GM21619 (cell line): ENCODE data around the gene CDK2AP2.
"Not testable (repeated sequence)": the region's sequence is repeated elsewhere in the genome, so short reads cannot be mapped to it uniquely, and the experiment has no call there.

ENCODE experiments used
- ATAC-seq: cut with Tn5 transposase; IDR thresholded peaks from one replicate; pipeline ENCODE4 v1.9.1; 2021; ENCODE audit not compliant: unreplicated experiment

The CDK2AP2 gene, protein sequence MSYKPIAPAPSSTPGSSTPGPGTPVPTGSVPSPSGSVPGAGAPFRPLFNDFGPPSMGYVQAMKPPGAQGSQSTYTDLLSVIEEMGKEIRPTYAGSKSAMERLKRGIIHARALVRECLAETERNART

DNA sequence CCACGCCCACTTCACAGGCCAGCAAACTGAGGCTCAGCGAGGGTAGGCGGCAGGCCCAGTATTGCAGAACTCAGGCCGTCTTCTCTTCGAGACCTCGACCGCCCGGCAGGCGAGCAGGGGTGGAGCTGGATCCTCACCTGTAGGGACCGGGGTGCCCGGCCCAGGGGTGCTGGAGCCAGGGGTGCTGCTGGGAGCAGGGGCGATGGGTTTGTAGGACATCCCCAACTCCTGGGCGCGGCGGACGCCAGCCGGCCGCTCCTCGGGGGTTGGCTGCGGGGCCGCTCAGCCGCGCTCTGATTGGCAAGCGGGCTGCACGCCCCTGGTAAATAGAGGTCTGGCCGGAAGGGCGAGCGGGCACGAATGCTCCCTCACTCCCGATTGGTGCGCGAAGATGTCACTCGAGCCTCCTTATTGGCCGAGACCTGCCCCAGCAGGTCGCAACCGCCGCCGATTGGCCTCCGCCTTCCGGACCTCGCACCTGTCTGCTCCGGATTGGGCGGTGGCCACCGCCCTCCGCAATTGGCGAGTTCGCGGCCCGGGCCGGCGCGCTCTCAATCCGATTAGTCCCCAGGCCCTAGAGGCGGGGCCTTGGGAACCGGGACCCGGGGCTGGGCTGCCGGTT lies at the start of gene CDK2AP2:
CDK2AP2 (minus strand) TSS at position 299 of the 622 bp plus-strand sequence; CDS start at position 219, 80 bp downstream.
- ATAC-seq: peak; percentile 59

DNA sequence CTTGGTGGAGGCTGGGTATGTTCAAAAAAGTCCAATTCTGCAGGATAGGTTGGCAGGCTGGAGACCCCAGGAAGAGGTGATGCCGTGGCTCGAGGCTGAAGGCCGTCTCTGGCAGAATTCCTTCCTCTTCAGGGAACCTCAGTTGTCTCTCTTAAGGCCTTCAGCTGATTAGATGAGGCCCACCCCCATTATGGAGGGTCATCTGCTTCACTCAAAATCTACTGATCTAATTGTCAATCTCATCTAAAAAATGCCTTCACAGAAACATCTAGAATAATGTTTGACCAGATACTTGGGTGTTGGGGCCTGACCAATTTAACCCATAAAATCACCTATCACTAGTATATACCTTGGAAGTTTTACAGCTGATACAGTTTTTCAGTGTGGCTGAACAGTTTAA lies 48.3 kb upstream of the CDK2AP2 start:
- no peak for ATAC-seq

DNA sequence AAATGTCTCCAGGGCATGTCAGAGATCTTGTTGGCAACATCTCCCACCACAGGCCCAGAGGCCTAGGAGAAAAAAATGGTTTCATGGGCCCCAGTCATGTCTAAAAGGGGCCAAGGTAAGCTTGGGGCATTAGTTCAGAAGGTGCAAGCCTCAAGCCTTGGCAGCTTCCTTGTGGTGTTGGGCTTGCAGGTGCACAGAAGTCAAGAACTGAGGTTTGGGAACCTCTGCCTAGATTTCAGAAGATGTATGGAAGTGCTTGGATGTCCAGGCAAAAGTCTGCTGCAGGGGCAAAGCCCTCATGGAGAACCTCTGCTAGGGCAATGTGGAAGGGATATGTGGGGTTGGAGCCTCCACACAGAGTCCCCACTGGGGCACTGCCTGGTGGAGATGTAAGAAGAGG lies 43.7 kb upstream of the CDK2AP2 start:
- ATAC-seq: not testable (repeated sequence)

DNA sequence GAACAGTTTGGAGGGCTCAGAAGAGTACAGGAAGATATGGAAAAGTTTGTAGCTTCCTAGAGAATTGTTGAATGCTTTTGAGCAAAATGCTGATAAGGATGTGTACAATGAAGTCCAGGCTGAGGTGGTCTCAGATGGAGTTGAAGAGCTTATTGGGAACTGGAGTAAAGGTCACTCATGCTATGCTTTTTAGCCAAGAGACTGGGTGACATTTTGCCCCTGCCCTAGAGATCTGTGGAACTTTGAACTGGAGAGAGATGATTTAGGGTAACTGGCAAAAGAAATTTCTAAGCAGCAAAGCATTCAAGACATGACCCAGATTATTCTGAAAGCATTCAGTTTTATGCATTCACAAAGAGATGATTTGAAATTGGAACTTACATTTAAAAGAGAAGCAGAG lies 43.2 kb upstream of the CDK2AP2 start:
- ATAC-seq: no peak

DNA sequence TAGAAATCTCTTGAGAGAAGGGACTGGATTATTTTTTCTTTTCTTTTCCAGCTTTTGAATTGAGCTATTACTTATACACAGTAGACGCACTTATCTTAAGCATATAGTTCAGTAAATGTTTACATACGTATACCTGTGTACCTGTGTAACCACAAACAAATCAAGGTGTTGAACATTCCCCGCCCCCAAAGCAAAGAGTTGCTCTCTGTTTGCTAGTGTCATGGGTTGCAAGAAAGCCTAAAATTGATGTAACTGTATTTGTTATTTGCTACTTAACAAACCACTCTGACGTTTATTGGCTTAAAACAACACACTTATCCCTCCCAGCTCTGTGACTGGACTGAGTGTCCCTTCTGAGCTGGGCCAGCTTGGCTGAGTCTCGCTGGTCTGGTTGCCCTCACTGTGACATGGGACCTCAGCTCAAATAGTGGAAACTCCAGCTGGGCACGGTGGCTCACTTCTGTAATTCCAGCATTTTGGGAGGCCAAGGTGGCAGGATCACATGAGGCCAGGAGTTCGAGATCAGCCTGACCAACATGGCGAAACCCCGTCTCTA lies 40.7 kb upstream of the CDK2AP2 start:
- no peak for ATAC-seq

DNA sequence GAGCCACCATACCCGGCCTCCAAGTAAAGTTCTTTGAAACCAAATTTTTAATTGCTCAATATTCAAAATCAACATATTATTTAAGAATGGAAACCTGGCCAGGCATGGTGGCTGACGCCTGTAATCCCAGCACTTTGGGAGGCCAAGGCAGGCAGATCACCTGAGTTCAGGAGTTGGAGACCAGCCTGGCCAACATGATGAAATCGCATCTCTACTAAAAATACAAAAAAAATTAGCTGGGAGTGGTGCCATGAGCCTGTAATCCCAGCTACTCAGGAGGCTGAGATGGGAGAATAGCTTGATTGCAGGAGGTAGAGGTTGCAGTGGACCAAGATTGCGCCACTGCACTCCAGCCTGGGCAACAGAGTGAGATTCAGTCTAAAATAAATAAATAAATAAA lies 40.1 kb upstream of the CDK2AP2 start:
- not testable (repeated sequence) for ATAC-seq

DNA sequence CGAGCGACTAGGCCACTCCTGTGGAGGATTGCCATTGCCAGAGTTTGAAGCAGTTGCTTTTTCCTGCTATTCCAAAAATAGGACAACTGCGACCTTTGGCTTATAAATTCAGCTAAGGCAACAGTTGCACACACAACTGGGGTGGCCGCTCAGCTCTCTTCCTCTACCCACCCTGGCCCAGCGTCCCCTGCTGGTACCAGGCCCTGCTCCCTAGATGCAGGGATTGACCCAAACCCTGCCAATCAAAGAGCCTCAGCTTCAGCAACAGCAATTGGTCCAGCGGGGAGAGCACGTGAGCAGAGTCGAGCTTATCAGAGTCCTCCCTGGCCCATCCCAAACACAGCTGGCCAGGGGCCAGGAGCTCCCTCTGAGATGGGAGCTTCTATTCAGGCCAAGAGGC lies 37.3 kb upstream of the CDK2AP2 start:
- no peak for ATAC-seq

DNA sequence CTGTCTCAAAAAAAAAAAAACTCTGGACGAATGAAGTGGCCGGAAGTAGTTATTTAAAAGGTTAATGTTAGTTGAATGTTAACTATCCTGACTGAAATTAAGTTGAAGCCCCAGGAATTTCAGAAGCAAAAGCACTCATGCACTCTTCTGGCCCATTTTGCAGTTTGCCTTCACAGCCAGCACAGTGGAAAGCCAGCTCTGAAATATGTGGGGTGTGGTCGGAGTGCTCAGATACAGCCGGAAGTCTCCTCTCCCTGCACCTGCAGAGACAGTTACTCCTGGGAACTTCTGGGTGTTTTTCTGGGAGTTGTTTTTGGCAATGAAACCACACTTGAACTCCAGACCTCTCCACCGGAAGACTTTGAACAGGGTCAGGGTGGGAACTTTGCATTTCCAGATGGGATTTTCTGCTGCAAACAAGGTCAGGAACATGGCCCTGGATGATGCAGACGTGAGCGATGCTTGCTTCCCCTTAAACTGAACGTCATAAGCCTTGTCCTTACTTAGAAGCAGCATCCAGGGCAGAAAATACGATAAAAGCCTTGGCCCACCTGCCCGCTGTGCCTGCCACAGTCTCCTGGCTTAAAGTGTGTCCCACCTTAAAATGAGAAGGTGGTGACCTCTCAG lies 36.8 kb upstream of the CDK2AP2 start:
- ATAC-seq: no peak

DNA sequence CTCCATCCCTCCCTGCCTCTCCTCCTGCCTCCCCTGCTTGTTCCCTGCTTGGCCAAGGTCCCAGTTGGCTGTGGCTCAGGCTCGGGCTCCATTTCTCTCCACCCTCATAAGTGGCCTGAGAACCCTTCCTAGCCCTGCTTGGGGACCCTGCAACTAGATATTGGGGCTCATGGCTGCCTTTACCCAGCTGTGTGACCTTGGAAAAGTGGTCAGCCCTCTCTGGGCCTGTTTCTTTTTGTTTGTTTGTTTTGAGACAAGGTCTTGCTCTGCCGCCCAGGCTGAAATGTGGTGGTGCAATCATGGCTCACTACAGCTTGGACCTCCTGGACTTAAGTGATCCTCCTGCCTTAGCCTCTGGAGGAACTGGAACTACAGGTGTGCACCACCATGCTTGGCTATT lies 35.6 kb upstream of the CDK2AP2 start:
- no peak for ATAC-seq

DNA sequence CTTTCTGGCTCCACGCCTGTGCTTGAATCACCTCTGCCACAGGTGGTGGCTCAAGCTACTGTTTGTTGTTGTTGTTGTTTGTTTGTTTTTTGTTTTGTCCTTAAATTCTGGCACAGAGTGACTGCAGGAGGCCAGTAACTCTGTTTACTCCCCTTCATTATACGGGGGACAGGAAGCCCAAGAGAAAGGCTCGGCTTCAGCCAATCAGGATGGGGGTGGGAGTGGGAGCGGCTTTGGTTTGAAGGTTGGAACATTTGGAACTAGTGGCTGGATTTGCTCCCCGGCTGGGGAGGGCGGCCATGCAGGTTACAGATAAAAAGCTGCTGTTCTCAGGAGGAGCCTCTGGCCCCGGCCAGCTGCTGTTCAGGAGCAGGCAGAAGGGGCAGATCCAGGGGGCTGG lies 35.0 kb upstream of the CDK2AP2 start:
- ATAC-seq: no peak

DNA sequence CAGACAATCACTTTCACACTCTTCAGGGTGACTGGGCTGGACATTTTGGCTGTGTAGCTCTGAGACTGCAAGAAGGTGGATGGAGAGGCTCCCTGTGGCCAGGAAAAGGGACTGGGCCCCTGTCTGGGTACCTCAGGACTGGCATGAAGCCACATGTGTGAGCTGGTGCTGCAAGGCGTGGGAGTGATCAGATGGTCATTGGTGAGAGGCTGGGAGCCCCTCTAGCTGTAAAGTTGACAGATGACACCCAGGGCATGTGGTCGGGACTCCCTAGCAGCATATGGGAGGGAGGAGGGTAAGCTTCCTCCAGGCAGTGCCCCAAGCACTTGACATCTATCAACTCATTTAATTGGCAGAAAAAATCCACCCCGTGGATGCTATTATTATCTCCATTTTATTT lies 34.2 kb upstream of the CDK2AP2 start:
- ATAC-seq: no peak

DNA sequence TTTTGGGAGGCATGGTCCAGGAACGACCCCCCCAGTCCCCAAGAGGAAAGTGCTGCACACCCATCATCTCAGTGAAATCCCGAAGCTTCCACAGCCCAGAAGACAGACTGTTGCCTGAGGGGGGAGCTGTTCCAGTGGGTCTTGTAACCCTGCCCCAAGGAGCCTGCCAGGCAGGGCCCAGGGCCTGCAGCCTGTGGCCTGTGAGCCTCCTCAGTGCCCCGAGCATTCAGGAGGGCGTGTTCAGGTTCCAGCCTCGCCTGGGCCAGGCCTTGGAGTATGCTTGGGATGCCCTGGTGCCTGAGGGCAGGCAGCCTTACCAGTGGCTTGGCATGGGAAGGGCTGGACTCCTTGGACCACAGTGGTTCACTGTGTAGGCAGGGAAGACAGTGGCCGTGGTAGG lies 33.2 kb upstream of the CDK2AP2 start:
- no peak for ATAC-seq

DNA sequence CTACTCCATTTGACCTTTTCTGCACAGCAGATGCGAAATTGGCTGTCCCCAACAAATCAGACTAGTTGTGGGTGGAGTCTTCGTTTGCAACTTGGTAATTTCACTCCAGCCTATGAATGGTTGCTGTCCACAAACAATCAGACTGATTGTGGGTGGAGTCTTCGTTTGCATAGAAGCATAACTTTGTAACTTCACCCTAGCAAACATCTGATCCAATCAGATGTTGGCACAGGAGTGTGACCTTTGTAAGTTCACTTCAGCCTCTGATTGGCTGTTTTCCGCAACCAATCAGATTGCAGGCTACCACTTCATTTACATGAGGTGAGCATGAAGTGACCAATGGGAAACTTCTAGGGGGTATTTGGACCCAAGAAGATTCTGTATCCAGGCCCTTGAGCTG lies 31.6 kb upstream of the CDK2AP2 start:
- ATAC-seq: no peak

DNA sequence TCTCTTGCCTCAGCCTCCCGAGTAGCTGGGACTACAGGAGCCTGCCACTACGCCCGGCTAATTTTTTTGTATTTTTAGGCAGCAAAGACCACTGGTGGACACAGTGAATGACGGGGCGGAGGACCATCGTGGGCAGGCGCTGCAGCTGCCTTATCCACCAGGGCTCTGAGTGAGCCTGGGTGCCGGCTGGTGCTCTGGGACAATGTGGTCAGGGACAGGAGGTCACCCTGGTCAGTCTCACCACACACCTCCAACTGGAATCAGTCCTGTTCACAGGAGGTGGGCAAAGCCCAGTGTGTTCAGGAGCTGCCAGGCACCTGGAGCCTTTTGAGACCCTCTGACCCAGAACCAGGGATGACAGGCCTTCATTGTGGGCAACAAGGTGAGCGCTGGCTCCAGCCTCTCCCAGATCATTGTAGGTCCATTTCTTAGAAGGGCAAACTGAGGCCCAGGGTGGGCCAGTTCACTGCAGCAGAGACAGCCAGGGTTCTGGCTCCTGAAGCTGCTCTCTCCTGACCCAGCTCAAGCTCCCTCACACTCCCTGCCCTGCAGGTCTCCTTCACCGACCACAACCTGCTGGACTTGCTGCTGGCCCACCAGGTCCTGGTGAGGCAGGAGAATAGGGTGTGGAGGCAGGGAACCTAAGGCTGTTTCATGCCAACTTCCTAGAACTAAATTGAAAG lies 31.0 kb upstream of the CDK2AP2 start:
- no peak for ATAC-seq

DNA sequence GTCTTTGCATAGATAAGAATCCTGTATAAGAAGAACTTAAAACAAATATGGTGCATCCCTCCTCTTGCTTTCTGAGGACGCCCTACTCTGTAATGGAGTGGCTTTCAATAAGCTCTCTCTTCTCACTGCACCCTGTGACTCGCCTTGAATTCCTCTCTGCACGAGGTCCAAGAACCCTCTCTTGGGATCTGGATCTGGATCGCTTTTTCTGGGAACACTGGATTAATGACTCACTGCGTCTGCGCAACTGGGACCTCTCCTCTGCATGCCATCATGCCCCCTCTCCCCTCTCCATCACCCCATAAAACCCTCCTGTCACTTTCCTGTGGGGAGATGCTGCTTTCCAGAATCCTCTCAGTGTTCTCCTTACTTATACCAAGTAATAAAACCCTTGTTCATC lies 30.3 kb upstream of the CDK2AP2 start:
- no peak for ATAC-seq

DNA sequence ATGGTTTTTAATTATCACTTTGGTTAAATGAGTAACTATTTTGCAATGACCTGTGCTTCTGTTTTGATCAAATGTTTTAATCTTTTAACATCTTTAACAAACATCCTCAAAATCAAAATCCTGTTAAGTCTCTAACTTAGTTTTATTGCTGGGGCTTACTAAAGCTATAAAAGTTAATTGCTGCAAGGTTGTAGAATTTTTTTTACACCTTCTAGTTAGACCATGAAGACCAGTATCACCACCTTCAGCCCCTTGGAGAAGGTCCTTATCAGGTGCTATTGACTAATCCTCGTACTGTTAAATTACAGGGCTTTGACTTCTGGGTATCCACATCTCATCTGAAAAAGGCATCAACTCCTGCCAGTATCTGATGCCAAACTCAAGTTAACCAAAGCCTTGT lies 27.6 kb upstream of the CDK2AP2 start:
- no peak for ATAC-seq

DNA sequence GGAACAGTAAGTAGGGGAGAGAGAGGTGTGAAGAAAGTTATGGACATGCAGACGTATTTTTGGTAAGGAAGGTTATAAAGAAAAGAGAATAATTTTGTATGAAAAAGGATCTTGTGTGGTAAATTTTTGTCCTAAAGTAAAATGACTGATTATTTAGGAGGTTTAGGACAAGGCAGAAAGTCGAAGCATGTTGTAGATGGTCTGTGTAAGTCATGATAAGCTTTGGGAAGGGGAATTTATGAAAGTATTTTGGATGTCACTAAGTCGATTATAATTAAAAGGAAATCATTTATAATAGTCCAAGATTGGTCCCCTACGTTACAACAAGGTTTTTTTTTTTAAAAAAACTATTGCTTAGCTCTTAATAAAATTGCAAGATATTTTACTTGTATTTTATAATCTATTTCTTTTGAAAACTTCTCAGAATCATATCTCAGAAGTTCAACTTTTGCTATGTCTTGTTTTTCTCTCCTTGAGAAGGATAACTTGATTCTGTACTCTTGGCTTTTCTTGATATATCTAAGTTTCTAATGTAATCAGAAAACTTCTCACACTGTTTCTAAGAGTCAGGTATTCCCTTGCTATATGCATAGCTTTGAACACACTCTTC lies 26.2 kb upstream of the CDK2AP2 start:
- no peak for ATAC-seq

DNA sequence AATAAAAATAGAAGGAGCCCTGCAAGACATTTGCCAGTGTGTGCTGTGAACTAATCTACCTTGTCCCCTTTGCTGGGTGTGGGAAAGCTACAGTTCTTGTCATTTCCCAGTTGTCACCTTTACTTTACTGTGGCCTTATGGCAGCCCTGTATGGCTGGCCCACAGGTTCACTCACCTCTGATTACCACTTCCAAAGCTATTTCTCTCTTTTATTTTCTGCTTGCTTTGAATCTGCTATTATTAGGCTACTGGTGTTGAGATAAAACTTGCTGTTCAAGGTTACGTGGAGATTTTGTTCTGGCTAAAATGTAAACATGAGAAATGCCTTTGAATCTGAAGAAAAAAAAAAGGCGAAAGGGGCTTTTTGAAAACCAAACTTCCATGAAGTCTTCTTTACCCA lies 24.9 kb upstream of the CDK2AP2 start:
- ATAC-seq: no peak

DNA sequence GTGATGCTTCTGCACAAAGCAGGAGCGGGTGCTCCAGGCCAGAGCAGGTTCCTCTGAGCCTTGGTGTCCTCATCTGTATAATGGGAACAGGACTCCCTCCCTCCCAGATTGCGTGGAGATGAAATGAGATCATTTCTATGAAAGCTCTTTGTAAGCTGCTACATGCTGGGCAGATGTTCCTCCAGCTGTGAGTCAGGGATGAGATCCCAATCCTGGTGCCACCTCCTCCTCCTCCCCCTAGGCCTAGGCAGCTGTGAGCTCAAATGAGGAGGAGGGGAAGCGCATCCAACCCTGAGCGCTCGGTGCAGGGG lies 22.3 kb upstream of the CDK2AP2 start:
- ATAC-seq: no peak

DNA sequence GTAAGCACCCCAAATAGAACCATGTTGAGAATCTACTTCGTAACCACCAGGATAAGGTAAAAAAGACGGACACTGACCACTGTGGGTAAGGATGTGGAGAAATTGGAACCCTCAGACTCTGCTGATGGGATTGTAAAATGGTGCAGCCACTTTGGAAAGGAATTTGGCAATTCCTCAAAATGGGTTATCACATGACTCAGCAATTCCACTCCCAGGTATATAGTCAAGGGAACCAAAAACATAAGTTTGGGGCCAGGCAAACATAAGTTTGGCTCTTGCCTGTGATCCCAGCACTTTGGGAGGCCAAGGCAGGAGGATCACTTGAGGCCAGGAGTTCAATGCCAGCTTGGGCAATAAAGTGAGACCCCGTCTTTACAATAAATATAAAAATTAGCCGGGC lies 20.4 kb upstream of the CDK2AP2 start:
- no peak for ATAC-seq

DNA sequence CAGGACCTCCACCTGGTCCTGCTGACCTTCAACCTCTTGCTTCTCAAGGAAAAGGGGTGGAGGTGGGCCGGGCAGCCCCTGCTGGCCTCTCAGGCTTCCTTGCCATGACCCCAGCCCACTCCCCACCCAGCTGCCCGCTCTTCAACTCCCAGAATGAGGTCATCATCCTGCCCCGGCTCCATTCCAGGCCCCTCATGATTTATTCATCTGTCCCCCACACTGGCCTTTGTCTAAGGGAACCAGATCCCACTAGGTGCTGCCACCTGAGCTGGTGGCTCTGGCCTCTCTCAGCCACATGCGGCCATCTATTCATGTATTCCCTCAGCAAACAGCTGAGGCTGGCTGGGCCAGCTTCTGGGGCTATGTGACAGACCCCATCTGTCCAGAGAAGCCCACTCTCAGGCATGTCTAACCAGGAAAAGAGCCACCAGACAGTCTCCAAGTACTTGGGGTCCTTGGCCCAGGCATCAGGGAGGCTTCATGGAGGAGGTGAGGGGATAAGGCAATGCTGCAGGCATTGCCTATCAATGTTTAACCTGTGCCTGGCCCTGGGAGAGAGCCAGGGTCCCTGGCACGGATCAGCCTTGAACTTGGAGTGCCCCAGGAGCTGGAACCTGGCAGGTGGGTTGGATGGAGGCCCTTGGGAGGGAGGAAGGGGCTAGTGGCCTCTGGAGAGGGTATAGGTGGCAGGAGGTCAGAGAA lies 17.5 kb upstream of the CDK2AP2 start:
- no peak for ATAC-seq
